ENCODE data around the gene ERFE. TPM values are rescaled to one million over a fixed set of nuclear protein-coding genes. Genes with fewer than 3 reads are reported as not detected.

ERFE gene
- total and polyA plus RNA-seq, 9 of the 15 experiments (the other 6 are each of a cell fraction or from before 2014, with no cell fraction given): 0.55 to 8.2 (median 3.7) TPM

DNA sequence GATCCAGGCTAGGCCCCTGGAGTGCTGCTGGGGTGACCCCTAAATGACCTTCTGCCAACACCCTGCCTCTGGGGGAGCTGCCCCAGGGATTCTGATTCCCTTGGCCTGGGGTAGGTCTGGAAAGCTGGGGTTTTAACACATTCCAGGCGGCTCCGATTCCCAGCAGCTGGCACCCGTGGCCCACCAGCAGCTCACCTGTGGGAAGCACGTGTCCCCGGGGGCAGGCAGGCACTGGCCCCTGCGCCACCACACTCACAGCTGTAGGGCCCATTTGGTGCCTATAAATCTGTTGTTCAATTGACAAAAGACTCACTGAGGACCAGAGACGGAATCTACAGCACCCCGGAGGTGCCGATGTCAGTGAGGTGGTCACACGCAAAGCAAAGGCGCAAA, 24.4 kb upstream of the ERFE start:
- BruUV-seq (replicated peaks): no TSS peak
- in situ Hi-C loops (cut with MboI): no loop called here
- ATAC-seq: no peak

GRCh38 chr2:238135601-238136150, 23.1 kb upstream of the ERFE start:
- Histone ChIP-seq H3K27me3 (ENCODE audit: control insufficient read depth in 2 of 2, insufficient read depth in 2 of 2, low read length in 2 of 2) (peaks cover 3 to 34% of the 10 kb centered on the region in 2 experiments; a peak in 4 of 5 replicates), H3K4me3 (no peak overlapping the region), H3K27ac (ENCODE audit: extremely low read depth, low read depth, low read length) (no peak overlapping the region), H2AFZ (ENCODE audit: low read depth, low read length) (no peak overlapping the region), H3K9me3 (replicated peaks; ENCODE audit: control insufficient read depth, insufficient read depth, low read depth, low read length) (no peaks in the 10 kb centered on the region), H3K36me3 (ENCODE audit: control insufficient read depth, insufficient read depth, low read length) (no peaks in the 10 kb centered on the region), H3K79me2 (ENCODE audit: control insufficient read depth, insufficient read depth, low read length) (no peaks in the 10 kb centered on the region), H4K20me1 (replicated peaks; ENCODE audit: control insufficient read depth, insufficient read depth, low read length) (peaks cover 2% of the 10 kb centered on the region; the same call in 1 of the 2 replicates), H3K9me1 (ENCODE audit: control insufficient read depth, insufficient read depth, low read length) (no peaks in the 10 kb centered on the region), H3K4me2 (ENCODE audit: insufficient read depth, low read length) (no peak overlapping the region), H3K4me1 (replicated peaks in 1 of 2; ENCODE audit: control insufficient read depth in 2 of 2, insufficient read depth in 2 of 2, low read length in 2 of 2) (peaks cover 6 to 58% of the 10 kb centered on the region in 2 experiments; a peak in 4 of 5 replicates), H3K9ac (ENCODE audit: insufficient read depth in 1 of 2, low read depth in 2 of 2, low read length in 2 of 2) (no peak overlapping the region)
- 35% methylated on average over 12 of the region's 15 CpGs for WGBS (ENCODE audit: insufficient coverage, low coverage, missing lambda C conversion rate)
- no TSS peak for BruUV-seq (replicated peaks)
- FAIRE-seq (no peak), DNase-seq (ENCODE audit: extremely low read depth in 1 of 4, low spot score in 3 of 4) (no peak), ATAC-seq (no peak)
- CTCF ChIA-PET (ENCODE audit: low intra/inter-chr PET ratio): no interaction called here
- POLR2A ChIA-PET: no interaction called here
- in situ Hi-C loops (cut with MboI): no loop called here
- intact Hi-C loops (cut with micrococcal nuclease): loop anchor here (10.0 kb wide), 1 partner anchor 281 kb away; the partner anchor contains the start of gene RAMP1
- no peak for TF ChIP-seq E2F8 (IDR thresholded peaks at IDR 0.05; ENCODE audit: low read depth, partially characterized antibody)
- no peak for TF ChIP-seq ZFP36 (IDR thresholded peaks at IDR 0.05; ENCODE audit: low read depth, low read length, partially characterized antibody)
- no peak for TF ChIP-seq HSF4 (CRISPR knock-in tag; IDR thresholded peaks at IDR 0.05; ENCODE audit: borderline replicate concordance)
- no peak for TF ChIP-seq RAD21 (CRISPR knock-in tag; conservative IDR thresholded peaks at IDR 0.05 in 1 of 2, IDR thresholded peaks at IDR 0.05 in 1 of 2)
- TF ChIP-seq ZNF583 (CRISPR knock-in tag; IDR thresholded peaks at IDR 0.05): no peak
- no peak for TF ChIP-seq HINFP (tag; conservative IDR thresholded peaks at IDR 0.05; ENCODE audit: low read depth)

More for the DNA sequence above, 24.4 kb upstream of the ERFE start:
- H3K36me3 ChIP-seq (ENCODE audit: control insufficient read depth, insufficient read depth, low read length): no peaks in the 10 kb centered on the region
- H4K20me1 ChIP-seq (replicated peaks; ENCODE audit: control insufficient read depth, insufficient read depth, low read length): no peaks in the 10 kb centered on the region
- H3K9me1 ChIP-seq (ENCODE audit: control insufficient read depth, insufficient read depth, low read length): no peaks in the 10 kb centered on the region
- intact Hi-C loops (cut with micrococcal nuclease): loop anchor here (10.0 kb wide), 1 partner anchor 280 kb away; the partner anchor contains the start of gene RAMP1
- peaks cover 3 to 55% of the 10 kb centered on the region in 2 experiments; a peak in 3 of 5 replicates for H3K4me1 ChIP-seq (replicated peaks in 1 of 2; ENCODE audit: control insufficient read depth in 2 of 2, insufficient read depth in 2 of 2, low read length in 2 of 2)
- TF ChIP-seq MCM7 (IDR thresholded peaks at IDR 0.05) (no peak), ZNF444 (CRISPR knock-in tag; IDR thresholded peaks at IDR 0.05) (no peak), CHD2 (IDR thresholded peaks at IDR 0.05; ENCODE audit: low read depth, low read length) (no peak), ZNF316 (IDR thresholded peaks at IDR 0.05) (no peak), RBM14 (IDR thresholded peaks at IDR 0.05; ENCODE audit: borderline replicate concordance, insufficient read depth, low read depth, low read length) (no peak), JUN (IDR thresholded peaks at IDR 0.05; ENCODE audit: borderline replicate concordance, low read depth, low read length) (no peak), JUN (CRISPR knock-in tag; IDR thresholded peaks at IDR 0.05; ENCODE audit: borderline replicate concordance) (no peak)
- no peak overlapping the region for H2AFZ ChIP-seq (ENCODE audit: low read depth, low read length)
- no peak overlapping the region for H3K9ac ChIP-seq (ENCODE audit: insufficient read depth in 1 of 2, low read depth in 2 of 2, low read length in 2 of 2)
- H3K27me3 ChIP-seq (ENCODE audit: control insufficient read depth in 2 of 2, insufficient read depth in 2 of 2, low read length in 2 of 2): peaks cover 5 to 44% of the 10 kb centered on the region in 2 experiments; a peak in 4 of 5 replicates
- WGBS (ENCODE audit: insufficient coverage, low coverage, missing lambda C conversion rate): 37% methylated on average over 10 of the region's 11 CpGs
- H3K79me2 ChIP-seq (ENCODE audit: control insufficient read depth, insufficient read depth, low read length): no peaks in the 10 kb centered on the region
- ChIA-PET POLR2A (no interaction called here), CTCF (ENCODE audit: low intra/inter-chr PET ratio) (no interaction called here)
- H3K4me2 ChIP-seq (ENCODE audit: insufficient read depth, low read length): no peak overlapping the region
- no peak overlapping the region for H3K4me3 ChIP-seq
- H3K27ac ChIP-seq (ENCODE audit: extremely low read depth, low read depth, low read length): no peak overlapping the region
- no peak for FAIRE-seq
- H3K9me3 ChIP-seq (replicated peaks; ENCODE audit: control insufficient read depth, insufficient read depth, low read depth, low read length): no peaks in the 10 kb centered on the region
- no peak for DNase-seq (ENCODE audit: extremely low read depth in 1 of 4, low spot score in 3 of 4)

All from K562 (cell line).